WERI-Rb-1 (cell line): ENCODE data around the gene CAMTA1.

ENCODE experiments used
- DNase-seq: peaks from one replicate; pipeline ENCODE4 v3.0.0-alpha.2; 2020
- H3K27ac ChIP-seq: fragments of 250-450 bp; sonication (Bioruptor Pico); 2 replicates; pipeline ENCODE4 v1.5.1; 2020; ENCODE audit warnings: mild to moderate bottlenecking, moderate library complexity
- H3K27me3 ChIP-seq: fragments of 250-450 bp; sonication (Bioruptor Pico); 2 replicates; pipeline ENCODE4 v1.5.1; 2021; ENCODE audit warnings: mild to moderate bottlenecking, low read depth, moderate library complexity; ENCODE audit not compliant: insufficient read depth, severe bottlenecking
- H3K36me3 ChIP-seq: fragments of 250-450 bp; sonication (Bioruptor Pico); 2 replicates; pipeline ENCODE4 v1.5.1; 2020; ENCODE audit warnings: mild to moderate bottlenecking, moderate library complexity
- H3K4me3 ChIP-seq: 2 replicates; pipeline ENCODE4 v1.5.1; 2011; ENCODE audit warnings: low read depth, mild to moderate bottlenecking, control low read depth, low read length
- H3K9me3 ChIP-seq: fragments of 250-450 bp; sonication (Bioruptor Pico); 2 replicates; pipeline ENCODE4 v1.5.1; 2021; ENCODE audit warnings: mild to moderate bottlenecking, moderate library complexity; ENCODE audit not compliant: severe bottlenecking
- CTCF ChIP-seq: IDR thresholded peaks from 2 replicates; pipeline ENCODE4 v1.5.1; 2011; ENCODE audit warnings: low read depth, mild to moderate bottlenecking, control low read depth, inconsistent platforms, low read length

Gene CAMTA1

GRCh38 chr1:7295946-7296345 is 510.7 kb downstream of the CAMTA1 start:
- DNase-seq, result no peak
- H3K9me3 ChIP-seq, result no peaks in the 10 kb centered on the region
- H3K27me3 ChIP-seq, result no peaks in the 10 kb centered on the region
- no peaks in the 10 kb centered on the region for H3K36me3 ChIP-seq
- H3K4me3 ChIP-seq, result no peak overlapping the region
- no peak for TF ChIP-seq CTCF
- no peak overlapping the region for H3K27ac ChIP-seq

- Histone ChIP-seq H3K9me3 (no peaks in the 10 kb centered on the region), H3K4me3 (no peak overlapping the region), H3K27ac (no peak overlapping the region), H3K27me3 (no peaks in the 10 kb centered on the region), H3K36me3 (no peaks in the 10 kb centered on the region)
- DNase-seq, result no peak
- no peak for TF ChIP-seq CTCF
These were observed 511.7 kb downstream of the CAMTA1 start for GRCh38 chr1:7296968-7297367.

GRCh38 chr1:7298145-7298544 is 512.9 kb downstream of the CAMTA1 start:
- no peak overlapping the region for H3K4me3 ChIP-seq
- H3K9me3 ChIP-seq, result no peaks in the 10 kb centered on the region
- no peak for DNase-seq
- H3K27me3 ChIP-seq, result no peaks in the 10 kb centered on the region
- TF ChIP-seq CTCF, result no peak
- H3K27ac ChIP-seq, result no peak overlapping the region
- no peaks in the 10 kb centered on the region for H3K36me3 ChIP-seq

- Histone ChIP-seq H3K27me3 (no peaks in the 10 kb centered on the region), H3K27ac (no peak overlapping the region), H3K9me3 (no peaks in the 10 kb centered on the region), H3K4me3 (no peak overlapping the region), H3K36me3 (no peaks in the 10 kb centered on the region)
- TF ChIP-seq CTCF, result no peak
- DNase-seq, result no peak
These were observed 513.5 kb downstream of the CAMTA1 start for GRCh38 chr1:7298749-7299151.

- Histone ChIP-seq H3K27ac (no peak overlapping the region), H3K9me3 (no peaks in the 10 kb centered on the region), H3K27me3 (no peaks in the 10 kb centered on the region), H3K36me3 (no peaks in the 10 kb centered on the region), H3K4me3 (no peak overlapping the region)
- TF ChIP-seq CTCF, result no peak
- DNase-seq, result no peak
These were observed 514.1 kb downstream of the CAMTA1 start for GRCh38 chr1:7299329-7299799.

GRCh38 chr1:7299994-7300393 is 514.7 kb downstream of the CAMTA1 start:
- H3K27ac ChIP-seq, result no peak overlapping the region
- no peaks in the 10 kb centered on the region for H3K9me3 ChIP-seq
- no peak for DNase-seq
- no peaks in the 10 kb centered on the region for H3K36me3 ChIP-seq
- no peaks in the 10 kb centered on the region for H3K27me3 ChIP-seq
- TF ChIP-seq CTCF, result no peak
- H3K4me3 ChIP-seq, result no peak overlapping the region
